PC-9 (cell line): ENCODE measurements around the gene SMPD1. TPM values are rescaled to one million over a fixed set of nuclear protein-coding genes. Genes with fewer than 3 reads are reported as not detected.

Experiments used
- BruUV-seq: library from RNA; stranded (reverse); fragments of 400-500 nt; replicated peaks from 2 replicates; lab custom pipeline; 2021; lab: Mats Ljungman, UMichigan
- CTCF ChIA-PET: fragments of 300-600 bp; sonication (Branson Sonifier 250); formaldehyde crosslinking; loops from one replicate; lab custom pipeline; 2022; ENCODE audit warnings: antibody characterized with exemption; lab: Charles Lee
- POLR2A ChIA-PET: fragments of 300-600 bp; sonication (Branson Sonifier 250); formaldehyde crosslinking; loops from one replicate; lab custom pipeline; 2022; ENCODE audit warnings: antibody characterized with exemption; ENCODE audit not compliant: unreplicated experiment; lab: Charles Lee
- DNase-seq, 2 experiments: peaks; one replicate each; pipeline versions ENCODE4 v3.0.0 to v3.0.0-alpha.2; 2015 to 2022; ENCODE audit warnings: mixed read lengths in 1 of 2
- H2AFZ ChIP-seq: fragments of 200-600 bp; sonication (generic); 2 replicates; pipeline ENCODE4 v1.8.1; 2017; ENCODE audit warnings: antibody characterized with exemption
- H3F3A ChIP-seq: fragments of 200-600 bp; sonication (generic); 2 replicates; pipeline ENCODE4 v1.8.1; 2017; ENCODE audit warnings: antibody characterized with exemption, mild to moderate bottlenecking, low read depth; ENCODE audit not compliant: insufficient read depth
- H3K27ac ChIP-seq: fragments of 200-600 bp; sonication (generic); 2 replicates; pipeline ENCODE4 v1.6.1; 2016; ENCODE audit warnings: mixed run types
- H3K27me3 ChIP-seq: fragments of 200-600 bp; sonication (generic); 2 replicates; pipeline ENCODE4 v1.6.1; 2016; ENCODE audit warnings: low read depth, mixed run types; ENCODE audit not compliant: insufficient read depth
- H3K36me3 ChIP-seq: fragments of 200-600 bp; sonication (generic); 2 replicates; pipeline ENCODE4 v1.6.1; 2016; ENCODE audit warnings: low read depth, mixed run types
- H3K4me1 ChIP-seq: fragments of 200-600 bp; sonication (generic); replicated peaks from 2 replicates; pipeline ENCODE4 v1.6.1; 2016; ENCODE audit warnings: mixed run types; ENCODE audit not compliant: insufficient read depth
- H3K4me2 ChIP-seq: fragments of 200-600 bp; sonication (generic); 2 replicates; pipeline ENCODE4 v1.6.1; 2017; ENCODE audit warnings: mixed run types
- H3K4me3 ChIP-seq: fragments of 200-600 bp; sonication (generic); 2 replicates; pipeline ENCODE4 v1.6.1; 2016; ENCODE audit warnings: mixed run types
- H3K79me2 ChIP-seq: fragments of 200-600 bp; sonication (generic); 2 replicates; pipeline ENCODE4 v1.6.1; 2017; ENCODE audit warnings: low read depth, mixed run types
- H3K9me2 ChIP-seq: fragments of 200-600 bp; sonication (generic); 2 replicates; pipeline ENCODE4 v1.8.1; 2017; ENCODE audit warnings: mild to moderate bottlenecking; ENCODE audit not compliant: insufficient read depth
- H3K9me3 ChIP-seq: fragments of 200-600 bp; sonication (generic); 2 replicates; pipeline ENCODE4 v1.8.1; 2016; ENCODE audit warnings: low read depth; ENCODE audit not compliant: insufficient read depth
- H4K20me1 ChIP-seq: fragments of 200-600 bp; sonication (generic); 2 replicates; pipeline ENCODE4 v1.8.1; 2017; ENCODE audit not compliant: insufficient read depth
- CTCF ChIP-seq: fragments of 200-600 bp; sonication (generic); conservative IDR thresholded peaks from 2 replicates; pipeline ENCODE4 v1.6.1; 2017; ENCODE audit warnings: mixed run types, antibody characterized with exemption, mild to moderate bottlenecking, moderate library complexity
- EZH2 ChIP-seq: fragments of 200-600 bp; sonication (generic); IDR thresholded peaks from 2 replicates; pipeline ENCODE4 v1.8.0; 2017; ENCODE audit warnings: antibody characterized with exemption, low read depth
- intact Hi-C: fragments of 100-400 bp; cut with micrococcal nuclease; formaldehyde crosslinking; loops from one replicate; pipeline ENCODE4 v1.10.0; 2022; ENCODE audit not compliant: unreplicated experiment
- total RNA-seq: library from RNA; stranded (reverse); gene quantifications from 2 replicates; pipeline ENCODE4 v1.2.3, GENCODE V29; 2021

Gene SMPD1
- total RNA-seq, 1 experiment from 2014 or later, result 7.2 TPM

- Histone ChIP-seq H2AFZ (no peak overlapping the region), H3K79me2 (no peaks in the 10 kb centered on the region), H3K36me3 (no peaks in the 10 kb centered on the region), H3K9me3 (no peaks in the 10 kb centered on the region), H3F3A (no peaks in the 10 kb centered on the region), H3K4me3 (no peak overlapping the region), H3K27me3 (no peaks in the 10 kb centered on the region), H3K27ac (no peak overlapping the region), H3K4me1 (no peaks in the 10 kb centered on the region), H4K20me1 (no peaks in the 10 kb centered on the region), H3K4me2 (no peak overlapping the region), H3K9me2 (no peaks in the 10 kb centered on the region)
- peak in 1 of 2 experiments; percentile 16 for DNase-seq
- ChIA-PET POLR2A (no interaction called here), CTCF (interaction anchor here (0.6 to 1.8 kb wide), 4 partner anchors 10 to 130 kb away, joined by 5 to 25 read pairs (median 8); partner anchors contain the start of gene SMPD1)
- BruUV-seq, result no TSS peak
- intact Hi-C loops, result loop anchor here (1.0 kb wide), 1 partner anchor 64 kb away; no protein-coding TSS in a partner anchor
- peak; percentile 65 for TF ChIP-seq CTCF
- TF ChIP-seq EZH2, result no peak
Measured at GRCh38 chr11:6443269-6444003, 53.2 kb downstream of the SMPD1 start.

Other genes starting within 250 kb of the SMPD1 start
- gene OR52B2, start 220.1 kb upstream of the SMPD1 start, total RNA-seq, result not detected in 2 replicates
- not detected in 2 replicates for gene OR52W1, start 191.2 kb upstream of the SMPD1 start, total RNA-seq
- gene C11orf42, start 184.9 kb upstream of the SMPD1 start, total RNA-seq, result not detected in 2 replicates
- 21.5 and 22.7 TPM in 2 replicates for gene FHIP1B, start 155.8 kb upstream of the SMPD1 start, total RNA-seq
- 0.20 TPM in 1 of 2 replicates, not detected in the other for gene CNGA4, start 151.4 kb upstream of the SMPD1 start, total RNA-seq
- gene CCKBR, start 130.6 kb upstream of the SMPD1 start, total RNA-seq, result not detected in 2 replicates
- gene CAVIN3, start 70.0 kb upstream of the SMPD1 start, total RNA-seq, result 25.7 and 26.0 TPM in 2 replicates
- 0.90 and 1.4 TPM in 2 replicates for gene APBB1, start 28.6 kb downstream of the SMPD1 start, total RNA-seq
- gene HPX, start 50.5 kb downstream of the SMPD1 start, total RNA-seq, result 0.68 TPM in 1 of 2 replicates, not detected in the other
- gene TRIM3, start 83.5 kb downstream of the SMPD1 start, total RNA-seq, result 7.1 and 9.0 TPM in 2 replicates
- 42.7 and 49.5 TPM in 2 replicates for gene ARFIP2, start 90.9 kb downstream of the SMPD1 start, total RNA-seq
- 18.5 and 22.3 TPM in 2 replicates for gene TIMM10B, start 91.0 kb downstream of the SMPD1 start, total RNA-seq
- gene DNHD1, start 106.8 kb downstream of the SMPD1 start, total RNA-seq, result 13.9 and 14.0 TPM in 2 replicates
- gene RRP8, start 213.1 kb downstream of the SMPD1 start, total RNA-seq, result 10.0 and 10.1 TPM in 2 replicates
- gene ILK, start 213.3 kb downstream of the SMPD1 start, total RNA-seq, result 65.3 and 69.7 TPM in 2 replicates
- gene TAF10, start 221.7 kb downstream of the SMPD1 start, total RNA-seq, result 51.5 and 61.2 TPM in 2 replicates
- 31.4 and 46.7 TPM in 2 replicates for gene TPP1, start 228.9 kb downstream of the SMPD1 start, total RNA-seq